ENCODE data around the gene LARP4B.

The LARP4B gene

DNA sequence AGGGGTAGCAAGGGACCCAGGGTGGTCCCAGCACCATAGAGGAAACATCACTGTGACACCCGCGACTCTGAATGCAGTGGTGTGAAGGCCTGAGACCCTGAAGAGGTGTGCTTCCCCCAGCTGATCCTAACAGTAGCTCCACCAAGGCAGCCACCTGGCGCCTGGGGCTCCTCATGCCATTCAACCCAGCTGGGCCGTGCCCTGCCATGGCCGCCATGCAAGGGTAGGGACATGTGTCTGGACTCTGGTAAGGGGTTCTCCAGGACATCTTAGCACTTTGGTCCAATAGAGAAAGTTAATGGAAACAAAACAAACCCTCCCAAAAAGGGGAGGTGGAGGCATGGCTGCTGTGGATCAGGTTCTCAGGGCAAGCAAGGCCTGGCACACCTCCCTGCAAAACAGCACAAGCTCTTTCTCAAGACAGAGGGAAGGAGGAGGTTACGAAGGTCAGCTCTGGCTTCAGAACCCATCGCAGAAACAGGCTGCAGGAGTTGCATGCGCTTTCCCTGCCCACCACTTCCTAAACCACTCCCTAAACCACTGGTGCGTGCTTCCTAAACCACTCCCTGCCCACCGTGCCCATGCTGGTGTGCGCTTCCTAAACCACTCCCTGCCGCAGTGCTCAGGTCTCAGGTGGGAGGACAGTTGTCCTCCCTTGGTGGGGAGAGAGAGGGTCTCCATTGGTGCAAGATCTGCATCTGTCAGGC is 108.7 kb downstream of the LARP4B start:
- DNase-seq = no peak

DNA sequence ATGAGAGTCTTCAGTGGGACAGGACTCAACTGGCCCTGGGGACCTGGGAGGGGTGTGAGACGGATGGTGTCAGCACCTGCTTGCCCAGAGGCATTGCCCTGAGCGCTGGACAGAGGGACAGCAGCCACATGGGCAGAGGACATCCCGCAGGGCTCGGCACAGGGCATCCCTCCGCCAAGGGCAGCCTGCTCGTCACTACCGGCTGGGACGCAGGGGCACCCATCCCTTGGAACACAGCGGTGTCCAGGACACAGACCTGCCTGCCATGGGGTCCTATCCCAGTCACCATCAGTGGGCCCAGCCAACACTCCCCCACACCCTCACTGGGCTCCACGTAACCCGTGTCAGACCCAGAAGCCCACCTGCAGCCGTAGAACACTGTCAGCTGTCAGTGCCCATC is 109.3 kb downstream of the LARP4B start:
- DNase-seq = no peak

DNA sequence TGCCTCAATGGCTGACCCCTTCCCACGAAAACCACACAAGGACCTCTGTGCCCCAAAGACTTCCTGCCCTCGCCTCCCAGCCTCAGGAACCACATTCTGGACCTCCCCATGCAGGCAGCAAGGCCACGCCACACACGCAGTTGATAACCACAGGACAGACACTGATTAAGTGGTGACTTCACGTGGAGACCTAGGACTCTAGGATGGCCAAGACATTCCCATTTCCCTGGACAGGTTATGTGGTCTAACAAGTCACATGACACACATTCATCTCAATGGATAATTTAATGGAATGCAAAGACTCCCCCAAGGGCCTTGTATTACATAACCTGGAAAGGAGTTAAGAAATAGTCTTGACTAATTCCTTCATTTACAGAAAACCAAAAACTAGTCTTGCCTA is 110.2 kb downstream of the LARP4B start:
- no peak for DNase-seq

DNA sequence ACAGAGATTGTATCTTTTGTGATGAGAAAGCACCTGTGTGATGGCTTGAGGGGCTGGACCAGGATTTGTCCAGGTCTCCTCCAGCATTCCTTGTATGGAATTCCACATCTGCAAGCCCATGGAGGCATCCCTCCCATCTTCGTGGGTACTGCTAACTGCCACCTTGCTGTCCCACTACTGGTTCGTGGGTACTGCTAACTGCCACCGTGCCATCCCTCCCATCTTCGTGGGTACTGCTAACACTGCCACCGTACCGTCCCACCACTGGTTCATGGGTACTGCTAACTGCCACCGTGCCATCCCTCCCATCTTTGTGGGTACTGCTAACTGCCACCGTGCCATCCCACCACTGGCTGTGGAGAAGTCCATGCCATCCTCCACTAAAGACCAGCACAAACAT is 111.7 kb downstream of the LARP4B start:
- no peak for DNase-seq

DNA sequence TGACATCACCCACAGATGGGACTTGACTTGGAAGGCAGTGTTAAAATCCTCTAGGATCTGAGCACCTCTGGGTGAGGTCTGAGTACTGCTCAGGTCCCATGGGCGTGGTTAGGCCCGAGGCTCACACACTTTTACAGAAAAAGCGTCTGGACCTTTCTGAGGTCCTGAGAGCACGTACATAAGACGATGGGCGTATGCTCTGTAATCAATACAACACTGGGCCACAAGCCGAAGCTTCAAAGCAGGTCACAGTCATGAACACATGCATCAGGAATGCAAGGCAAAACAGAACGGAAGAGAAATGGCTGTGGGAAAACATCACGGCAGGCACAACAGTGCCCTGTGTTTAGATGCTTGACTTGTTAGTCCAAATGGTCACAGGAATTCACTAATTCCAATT is 112.2 kb downstream of the LARP4B start:
- DNase-seq = no peak

DNA sequence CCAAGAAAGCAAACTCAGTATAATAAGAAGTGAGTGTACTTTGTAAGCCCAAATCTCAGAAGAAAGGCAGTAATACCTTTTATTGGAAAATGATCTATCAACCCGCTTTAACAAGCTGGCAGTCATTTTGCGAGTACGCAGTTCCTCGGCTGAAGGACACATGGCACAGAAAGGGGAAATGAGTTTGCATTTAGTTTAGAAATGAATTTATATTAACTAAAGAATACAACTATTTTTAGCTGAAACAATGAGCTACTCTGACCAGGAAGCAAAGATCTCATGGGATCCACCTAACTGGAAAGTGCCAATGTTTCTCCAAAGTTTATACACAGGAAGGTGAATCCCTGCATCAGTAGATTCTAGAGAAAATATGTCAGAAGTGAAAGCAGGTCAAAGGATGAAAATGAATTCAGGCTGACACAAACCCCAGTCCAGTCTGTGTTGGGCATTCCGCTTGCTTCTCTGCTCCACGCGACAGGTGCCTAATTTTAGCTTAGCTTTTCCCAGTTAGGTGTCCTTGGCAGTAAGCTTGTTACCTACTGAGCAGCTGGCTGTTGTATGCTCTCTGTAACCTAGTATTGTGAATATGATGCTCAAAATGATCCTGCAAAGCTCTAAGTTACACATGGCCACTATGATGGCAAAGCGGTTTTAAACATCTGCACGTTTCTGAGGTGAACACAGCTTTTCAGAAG is 112.8 kb downstream of the LARP4B start:
- no peak for DNase-seq

DNA sequence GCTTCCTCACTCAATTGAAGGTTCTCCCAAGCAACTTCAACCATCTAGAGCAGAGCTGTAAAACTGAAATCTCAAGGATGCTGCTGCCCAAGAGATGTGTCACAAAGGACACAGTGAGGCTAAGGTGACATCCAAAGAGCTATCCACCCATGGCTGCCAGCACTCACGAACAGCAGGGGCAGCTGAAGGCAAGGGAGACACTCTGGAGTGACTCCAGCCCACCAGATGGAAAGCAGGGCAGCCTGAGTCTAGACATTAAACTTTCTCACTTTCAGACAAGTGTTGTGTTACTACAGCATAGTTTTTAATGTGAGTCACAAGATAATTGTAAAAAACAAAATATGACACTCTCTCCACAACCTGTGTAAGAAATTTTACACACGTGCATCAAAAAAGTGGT is 113.5 kb downstream of the LARP4B start:
- no peak for DNase-seq

DNA sequence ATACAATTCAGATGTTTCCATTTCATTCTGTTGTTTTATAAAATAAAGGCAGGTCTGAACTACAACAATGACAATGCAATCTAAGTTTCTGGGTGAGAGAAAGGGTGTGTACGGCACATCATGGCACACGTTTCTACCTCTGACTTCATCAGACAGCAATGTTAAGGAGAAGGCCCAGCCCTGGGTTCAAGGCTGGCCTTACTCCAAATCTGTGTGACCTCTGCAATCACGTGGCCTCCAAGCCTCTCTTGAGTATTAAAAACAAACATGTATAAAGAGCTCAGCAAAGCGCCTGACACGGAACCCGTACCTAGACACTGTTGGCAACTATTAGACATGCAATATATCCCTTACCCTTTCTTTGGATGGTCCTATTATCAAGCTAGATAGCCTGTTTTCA is 114.1 kb downstream of the LARP4B start:
- no peak for DNase-seq

DNA sequence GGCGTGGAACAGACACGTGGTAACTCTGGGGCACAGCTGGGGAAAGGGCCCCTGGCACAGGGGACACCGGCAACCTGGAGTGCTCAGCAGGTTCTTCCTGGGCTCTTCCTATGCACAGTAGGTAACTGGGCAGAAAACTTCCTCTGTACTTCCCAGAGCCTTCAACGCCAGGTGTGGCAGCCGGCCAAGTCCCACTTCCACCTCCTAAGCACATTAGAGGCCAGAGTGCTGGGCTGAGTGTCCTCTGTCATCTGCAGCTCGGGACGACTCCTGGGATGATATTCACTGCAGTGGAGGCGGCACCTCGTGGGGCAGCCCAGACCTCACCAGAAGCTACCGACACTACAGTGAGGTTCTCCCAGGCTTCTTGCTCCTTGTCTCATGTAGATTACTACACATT is 114.5 kb downstream of the LARP4B start:
- no peak for DNase-seq

DNA sequence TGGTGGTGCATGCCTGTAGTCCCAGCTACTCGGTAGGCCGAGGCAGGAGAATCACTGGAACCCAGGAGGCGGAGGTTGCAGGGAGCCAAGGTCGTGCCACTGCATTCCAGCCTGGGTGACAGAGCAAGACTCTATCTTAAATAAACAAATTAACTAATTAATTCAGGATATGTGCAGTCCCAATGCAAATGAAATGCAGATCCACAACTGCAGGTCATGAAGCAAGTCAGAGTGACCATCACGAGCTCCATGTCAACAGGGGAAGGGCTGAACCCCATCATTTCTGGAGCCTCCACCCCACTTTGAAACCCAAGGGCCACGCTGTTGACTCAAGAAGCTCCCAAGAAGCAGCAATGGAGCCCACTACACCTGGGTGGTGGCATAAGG is 115.4 kb downstream of the LARP4B start:
- DNase-seq = no peak

DNA sequence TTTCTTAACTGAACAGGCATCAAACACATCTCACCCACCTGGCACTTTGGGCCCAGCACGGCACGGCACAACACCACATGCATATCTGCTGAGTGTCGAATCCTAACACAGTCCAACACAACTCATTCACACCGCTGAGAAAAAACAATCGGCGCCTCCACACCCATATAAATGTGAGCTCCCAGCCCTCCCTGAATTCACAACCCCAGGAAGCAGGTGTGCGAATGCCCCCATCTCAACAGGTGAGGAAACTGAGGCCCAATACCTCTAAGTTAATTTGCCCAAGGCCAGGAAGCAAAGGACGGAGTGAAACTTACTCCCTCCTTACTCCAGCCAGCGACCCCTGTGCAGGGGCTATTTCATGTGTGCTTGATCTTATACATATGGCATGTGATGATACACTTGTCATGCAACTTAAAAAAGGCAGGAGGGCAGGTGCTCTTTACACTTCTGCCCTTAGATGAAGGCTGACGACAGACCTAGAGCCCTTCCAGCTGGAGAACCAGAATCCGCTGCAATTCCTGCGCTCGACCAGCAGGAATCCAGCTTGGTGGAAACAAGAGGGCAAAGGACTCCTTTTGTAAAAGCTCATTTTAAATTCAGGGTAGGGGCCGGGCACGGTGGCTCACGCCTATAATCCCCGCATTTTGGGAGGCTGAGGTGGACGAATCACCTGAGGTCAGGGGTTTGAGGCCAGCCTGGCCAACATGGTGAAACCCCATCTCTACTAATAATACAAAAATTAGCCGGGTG is 116.0 kb downstream of the LARP4B start:
- no peak for DNase-seq

DNA sequence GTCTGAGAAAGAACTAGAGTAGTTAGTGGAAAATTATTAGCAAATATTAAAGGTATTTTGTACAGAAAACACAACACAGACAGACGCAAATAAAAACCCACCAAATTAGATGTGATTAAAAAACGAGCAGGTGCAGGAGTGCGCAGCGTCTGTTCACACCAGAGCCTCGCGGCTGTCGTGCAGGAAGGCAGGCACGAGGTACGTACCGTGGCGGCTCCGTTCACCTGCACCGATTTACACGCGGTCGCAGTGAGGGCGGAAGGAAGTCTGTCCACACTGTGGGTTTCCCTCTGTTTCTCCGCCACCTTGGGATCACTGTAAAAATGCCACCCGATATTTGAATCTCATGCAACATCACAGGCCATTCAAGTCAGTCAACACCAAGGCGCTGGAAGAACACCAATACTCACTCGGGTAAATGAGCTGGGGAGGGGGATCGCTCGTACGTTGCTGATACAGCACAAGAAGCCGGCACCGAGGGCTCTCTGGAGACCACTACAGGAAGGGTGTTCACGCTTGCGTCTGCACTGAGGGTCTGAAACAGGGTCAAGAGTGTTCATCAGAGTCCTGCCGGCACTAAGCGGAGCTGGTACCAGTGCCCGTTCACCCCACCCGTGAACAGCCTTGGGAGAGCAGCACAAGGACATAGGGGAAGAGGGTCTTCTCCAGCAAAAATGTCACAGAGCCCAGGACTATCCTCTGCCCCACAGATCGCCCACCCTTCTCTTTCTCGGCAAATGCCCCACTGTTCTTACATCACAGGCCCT is 116.8 kb downstream of the LARP4B start:
- DNase-seq = no peak

DNA sequence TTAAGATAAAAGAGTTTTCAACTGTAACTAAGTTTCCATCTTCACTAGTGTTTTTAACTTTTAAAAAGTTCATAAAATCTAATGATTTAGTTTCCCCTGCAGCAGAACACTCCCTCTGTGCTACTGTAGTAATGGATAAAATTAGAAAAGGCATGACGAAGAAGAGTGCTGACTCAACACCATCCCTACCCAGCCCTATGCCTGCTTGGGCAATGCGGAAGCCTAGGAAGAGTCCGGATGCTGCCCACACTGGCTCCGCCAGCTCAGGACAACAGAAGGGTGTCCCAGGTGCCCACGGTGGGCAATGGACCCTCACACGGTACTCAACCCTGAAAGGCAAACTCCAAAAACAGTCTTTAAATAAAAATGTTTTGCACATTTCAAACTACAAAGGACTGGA is 118.2 kb downstream of the LARP4B start:
- no peak for DNase-seq

DNA sequence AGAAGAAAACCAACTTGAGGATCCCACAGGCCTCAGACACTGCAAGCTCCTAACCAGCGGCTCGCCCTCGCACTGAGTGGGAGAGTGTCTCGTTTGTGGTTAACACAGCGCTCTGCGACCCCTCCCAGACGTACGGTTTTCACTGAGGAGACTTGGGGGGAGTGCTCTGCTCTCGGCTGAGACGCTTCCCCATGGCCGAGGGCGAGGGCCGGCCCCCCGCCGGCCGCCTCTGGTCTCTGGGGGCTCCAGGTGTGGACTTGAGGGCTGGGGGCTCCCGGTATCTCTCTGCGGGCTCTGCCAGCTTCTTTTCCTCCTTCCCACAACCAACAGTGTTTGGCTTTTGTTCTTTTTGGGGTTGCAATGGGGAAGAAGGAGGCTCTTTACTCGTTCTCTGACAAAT is 118.7 kb downstream of the LARP4B start:
- DNase-seq = no peak

DNA sequence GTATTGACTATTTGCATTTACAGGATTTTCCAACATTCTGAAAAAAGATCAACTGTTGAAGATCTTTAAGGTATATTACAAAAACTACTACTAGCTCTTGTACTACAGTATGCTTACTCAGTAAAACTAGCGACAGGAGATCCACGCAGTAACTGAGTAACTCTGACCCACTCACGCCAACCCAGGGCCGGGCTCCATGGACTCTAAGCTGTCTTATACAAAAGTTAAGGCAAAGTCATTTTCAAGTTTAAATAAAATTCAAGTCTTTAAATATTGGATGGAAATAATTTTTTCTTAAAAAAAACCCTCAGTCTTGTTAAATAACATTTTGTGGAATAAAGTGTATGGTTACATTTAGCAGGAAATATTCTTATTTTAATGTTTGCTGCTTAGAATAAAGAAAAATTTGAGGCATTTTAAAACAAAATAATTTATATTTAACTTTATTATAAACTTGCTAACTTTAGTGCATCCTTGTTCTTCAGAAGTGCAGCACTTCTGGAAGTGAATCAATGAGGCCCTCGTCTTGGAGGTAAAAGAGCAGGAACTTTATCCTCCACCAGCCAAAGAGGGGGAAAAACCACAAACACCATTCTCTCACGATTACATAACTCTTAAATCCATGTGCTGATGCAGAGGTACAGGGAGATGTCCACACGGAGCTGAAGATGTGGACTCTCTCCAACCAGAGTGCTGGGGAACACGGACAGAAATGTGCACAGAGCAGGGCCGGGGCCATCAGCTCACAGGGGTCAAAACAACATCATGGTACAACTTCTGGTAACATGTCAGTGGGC is 119.9 kb downstream of the LARP4B start:
- no peak for DNase-seq

DNA sequence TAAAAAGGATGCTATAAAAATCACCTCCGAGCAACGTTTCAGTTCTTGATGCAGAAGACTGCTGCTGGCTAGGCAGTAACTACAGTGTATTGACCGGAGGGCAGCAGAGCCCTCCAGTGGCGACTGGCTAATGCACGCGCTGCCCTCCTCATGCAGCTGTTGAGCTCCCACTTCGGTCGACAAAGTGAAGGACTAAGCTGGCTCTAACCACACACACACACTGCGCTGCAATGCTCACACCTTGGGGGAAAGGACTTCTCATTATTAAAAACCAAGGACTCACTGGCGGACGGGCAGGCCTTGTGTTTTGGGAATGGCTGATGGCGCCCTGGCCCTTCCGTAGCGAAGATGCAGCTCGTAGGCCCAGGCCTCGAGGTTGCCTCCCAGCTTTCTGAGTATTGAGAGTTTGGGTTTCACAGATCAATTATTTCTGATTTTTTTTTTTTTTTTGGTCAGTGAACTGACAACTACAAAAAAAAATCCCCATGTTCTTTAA is 121.1 kb downstream of the LARP4B start:
- DNase-seq = no peak

DNA sequence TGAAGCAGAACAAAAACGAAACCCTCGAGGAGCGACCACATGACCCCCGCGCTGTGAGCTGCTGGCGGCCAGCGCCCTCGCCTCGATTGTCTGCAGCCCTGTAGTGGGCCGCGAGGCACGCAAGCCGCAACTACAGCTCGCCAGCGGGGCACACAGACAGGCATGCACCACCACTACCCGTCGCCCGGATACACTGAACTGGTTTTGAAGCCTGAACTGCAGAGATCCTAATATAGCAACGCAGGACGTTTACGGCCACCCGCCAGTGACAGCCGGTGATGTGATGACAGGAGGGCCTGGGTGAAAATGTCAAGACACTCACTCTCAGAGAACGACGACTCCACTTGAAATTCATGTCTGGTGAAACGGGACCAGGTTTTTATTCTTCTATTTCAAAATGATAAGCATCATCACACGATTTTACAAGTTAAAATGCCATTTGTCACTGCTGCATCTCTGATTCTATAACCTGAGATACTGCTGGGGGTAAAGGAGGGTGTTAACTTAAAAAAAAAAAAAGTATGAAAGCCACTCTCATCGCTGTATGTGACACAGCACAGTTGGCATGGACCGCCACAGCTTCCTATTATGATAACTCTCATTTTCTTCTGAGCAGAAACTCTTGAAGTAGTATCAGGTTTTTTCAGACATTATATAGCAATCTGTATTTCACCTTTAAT is 121.7 kb downstream of the LARP4B start:
- DNase-seq = no peak

DNA sequence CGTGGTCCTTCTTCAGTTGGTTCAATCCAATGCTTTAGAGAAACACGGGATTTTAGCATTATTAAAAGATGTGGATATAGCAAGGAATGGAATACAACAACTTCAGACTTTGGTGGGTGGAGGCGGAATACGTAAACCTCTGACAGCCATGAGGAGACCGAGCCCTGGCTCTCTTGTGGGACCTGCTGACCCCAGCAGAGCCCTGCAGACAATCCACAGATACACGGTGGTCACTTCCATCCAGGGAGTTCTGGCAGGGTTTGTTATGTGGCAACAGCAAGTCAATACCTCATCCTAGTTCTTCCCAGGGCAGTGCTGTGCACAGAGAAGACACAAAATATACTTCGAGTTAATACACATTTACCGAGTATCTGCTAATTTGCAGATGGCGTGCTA is 123.5 kb downstream of the LARP4B start:
- DNase-seq = no peak

DNA sequence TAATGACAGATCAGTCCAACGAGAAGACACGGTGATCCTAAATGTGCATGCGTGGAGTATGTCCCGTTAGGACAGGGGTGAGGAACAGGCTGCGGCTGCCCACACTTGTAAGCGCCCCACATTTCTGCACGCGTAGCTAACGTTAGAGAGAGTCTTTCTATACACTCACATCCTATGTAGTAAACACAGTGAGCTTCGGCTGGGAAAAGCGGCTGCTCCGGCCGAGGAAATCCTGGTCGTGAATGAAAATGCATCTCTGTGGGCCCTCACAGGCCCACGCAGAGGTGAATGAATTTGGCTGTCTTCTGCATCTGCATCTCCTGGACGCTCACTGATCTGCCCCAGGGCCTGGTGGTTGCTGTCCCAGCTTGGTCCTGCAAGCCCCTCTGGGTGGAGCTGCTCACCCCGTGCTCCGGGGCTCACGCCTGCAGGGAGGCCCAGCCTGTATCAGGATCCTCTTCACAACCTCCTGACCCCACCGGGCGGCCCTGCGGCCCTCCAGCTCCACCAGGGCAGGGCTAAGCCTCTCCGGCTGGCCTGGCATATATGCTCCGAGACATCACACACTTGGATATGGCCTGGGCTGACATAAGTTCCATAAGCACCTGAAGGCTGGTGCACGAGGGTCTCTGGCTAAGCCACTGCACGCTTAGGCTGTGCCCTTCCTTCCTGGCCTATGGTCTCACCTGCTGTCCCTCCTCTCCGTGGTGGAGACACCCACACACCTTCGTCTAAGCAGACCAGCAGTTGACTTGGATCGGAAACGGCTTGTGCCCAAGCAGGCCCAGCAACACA is 124.1 kb downstream of the LARP4B start:
- DNase-seq = no peak

DNA sequence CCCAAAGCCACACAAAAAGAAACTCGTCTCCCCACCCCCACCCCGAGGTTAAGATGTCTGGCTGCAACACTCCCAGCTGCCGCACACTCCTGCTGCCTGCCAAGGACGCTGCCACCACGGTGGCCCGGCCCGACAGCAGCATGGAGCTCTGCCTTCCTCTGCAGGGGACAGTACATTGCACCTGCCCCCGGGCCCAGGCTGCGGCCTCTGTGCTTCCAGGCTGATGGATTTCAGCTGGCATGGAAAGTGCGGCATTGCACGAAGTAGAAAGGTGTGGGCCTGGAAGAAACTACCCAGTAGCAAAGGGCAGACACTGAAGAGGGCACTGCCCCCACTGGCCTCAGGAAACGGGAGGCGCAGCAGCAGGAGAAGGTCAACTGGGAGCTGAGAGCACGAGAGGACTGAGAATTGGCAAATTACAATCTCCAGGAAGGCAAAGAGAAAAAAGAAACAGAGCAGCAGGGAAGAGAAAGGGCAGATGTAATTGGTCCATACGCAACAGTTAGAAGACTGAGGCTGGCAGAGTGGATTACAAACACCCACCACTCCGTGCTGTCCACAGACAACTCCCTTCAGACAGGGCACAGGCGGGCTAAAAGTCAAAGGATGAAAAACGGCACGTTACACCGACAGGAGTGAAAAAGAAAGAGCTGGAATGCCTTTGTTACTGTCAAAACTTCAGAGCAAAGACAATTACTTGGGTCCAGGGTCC is 124.9 kb downstream of the LARP4B start:
- DNase-seq = no peak

Data from CD4-positive, alpha-beta T cell treated with Interleukin-17A for 1 hour (primary cell).